Stimulated activated CD8-positive, alpha-beta memory T cell treated with anti-CD3 and anti-CD28 coated beads, Interleukin-4, amount 100 ng/mL, for 4 hours (primary cell): ENCODE data around the gene MSH6.

ENCODE experiments used
- DNase-seq, 2 donors: peaks; one replicate each; pipeline ENCODE4 v3.0.0-alpha.2; 2020; ENCODE audit warnings: low read depth in 2 of 2, low spot score in 1 of 2

MSH6 gene, protein sequence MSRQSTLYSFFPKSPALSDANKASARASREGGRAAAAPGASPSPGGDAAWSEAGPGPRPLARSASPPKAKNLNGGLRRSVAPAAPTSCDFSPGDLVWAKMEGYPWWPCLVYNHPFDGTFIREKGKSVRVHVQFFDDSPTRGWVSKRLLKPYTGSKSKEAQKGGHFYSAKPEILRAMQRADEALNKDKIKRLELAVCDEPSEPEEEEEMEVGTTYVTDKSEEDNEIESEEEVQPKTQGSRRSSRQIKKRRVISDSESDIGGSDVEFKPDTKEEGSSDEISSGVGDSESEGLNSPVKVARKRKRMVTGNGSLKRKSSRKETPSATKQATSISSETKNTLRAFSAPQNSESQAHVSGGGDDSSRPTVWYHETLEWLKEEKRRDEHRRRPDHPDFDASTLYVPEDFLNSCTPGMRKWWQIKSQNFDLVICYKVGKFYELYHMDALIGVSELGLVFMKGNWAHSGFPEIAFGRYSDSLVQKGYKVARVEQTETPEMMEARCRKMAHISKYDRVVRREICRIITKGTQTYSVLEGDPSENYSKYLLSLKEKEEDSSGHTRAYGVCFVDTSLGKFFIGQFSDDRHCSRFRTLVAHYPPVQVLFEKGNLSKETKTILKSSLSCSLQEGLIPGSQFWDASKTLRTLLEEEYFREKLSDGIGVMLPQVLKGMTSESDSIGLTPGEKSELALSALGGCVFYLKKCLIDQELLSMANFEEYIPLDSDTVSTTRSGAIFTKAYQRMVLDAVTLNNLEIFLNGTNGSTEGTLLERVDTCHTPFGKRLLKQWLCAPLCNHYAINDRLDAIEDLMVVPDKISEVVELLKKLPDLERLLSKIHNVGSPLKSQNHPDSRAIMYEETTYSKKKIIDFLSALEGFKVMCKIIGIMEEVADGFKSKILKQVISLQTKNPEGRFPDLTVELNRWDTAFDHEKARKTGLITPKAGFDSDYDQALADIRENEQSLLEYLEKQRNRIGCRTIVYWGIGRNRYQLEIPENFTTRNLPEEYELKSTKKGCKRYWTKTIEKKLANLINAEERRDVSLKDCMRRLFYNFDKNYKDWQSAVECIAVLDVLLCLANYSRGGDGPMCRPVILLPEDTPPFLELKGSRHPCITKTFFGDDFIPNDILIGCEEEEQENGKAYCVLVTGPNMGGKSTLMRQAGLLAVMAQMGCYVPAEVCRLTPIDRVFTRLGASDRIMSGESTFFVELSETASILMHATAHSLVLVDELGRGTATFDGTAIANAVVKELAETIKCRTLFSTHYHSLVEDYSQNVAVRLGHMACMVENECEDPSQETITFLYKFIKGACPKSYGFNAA (N-terminal part only)

GRCh38 chr2:47782671-47783485 is at the start of gene MSH6:
Gene MSH6 (plus strand): TSS chr2:47783145. CDS start chr2:47783234, 89 bp downstream.
- DNase-seq, result peak; percentile 49 to 74

DNA sequence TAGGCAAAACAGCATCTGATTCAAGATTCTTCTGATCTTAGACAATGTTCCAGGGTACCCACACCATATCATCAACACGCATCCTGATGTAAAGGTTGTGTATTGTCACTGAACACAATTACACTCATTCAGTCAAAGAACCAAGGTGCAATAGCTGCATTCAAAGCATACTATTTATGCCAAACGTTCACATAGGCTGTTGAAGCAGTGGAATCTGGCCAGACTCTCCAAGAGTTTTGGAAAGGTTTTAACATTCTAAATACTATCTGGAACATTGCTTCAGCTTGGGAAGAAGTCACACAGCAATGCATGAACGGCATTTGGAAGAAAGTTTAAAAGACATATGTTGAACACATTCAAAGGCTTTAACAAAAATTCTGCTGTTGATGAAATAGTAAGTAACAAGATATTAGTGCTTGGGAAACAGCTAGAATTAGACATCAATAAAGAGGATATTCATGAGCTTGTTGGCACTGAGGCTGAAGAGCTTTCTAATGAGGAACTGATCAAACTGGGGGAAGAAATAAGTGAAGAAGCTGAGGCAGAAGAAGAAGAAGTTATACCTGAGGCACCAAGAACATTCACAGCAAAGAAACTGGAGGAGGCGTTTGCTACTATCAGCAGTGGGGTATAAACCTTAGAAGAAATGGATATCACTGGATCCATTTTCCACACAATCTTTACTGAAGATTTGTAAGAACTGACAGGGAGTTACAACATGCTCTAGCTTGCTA is 47.6 kb upstream of the MSH6 start:
- DNase-seq, result no peak

DNA sequence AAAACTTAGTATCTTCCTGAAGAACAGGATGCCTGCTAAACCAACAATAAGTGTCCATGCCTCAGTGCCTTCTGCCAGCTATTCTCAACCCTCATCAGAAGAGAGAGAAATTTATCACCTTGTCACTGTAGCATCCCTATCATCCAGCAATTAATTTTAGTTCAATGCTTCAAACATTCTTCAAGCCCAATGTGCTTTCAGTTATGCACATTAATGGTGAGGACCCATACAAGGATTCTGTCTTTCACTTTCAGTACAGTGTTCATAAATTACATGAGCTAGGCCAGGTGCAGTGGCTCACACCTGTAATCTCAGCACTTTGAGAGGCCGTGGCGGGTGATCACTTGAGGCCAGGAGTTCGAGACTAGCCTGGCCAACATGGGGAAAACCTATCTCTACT is 47.0 kb upstream of the MSH6 start:
- DNase-seq, result no peak

- no peak for DNase-seq
These were observed 45.6 kb upstream of the MSH6 start for GRCh38 chr2:47737191-47737975.

- no peak for DNase-seq
These were observed 44.6 kb upstream of the MSH6 start for GRCh38 chr2:47738331-47738730.

- no peak for DNase-seq
These were observed 41.8 kb upstream of the MSH6 start for GRCh38 chr2:47741101-47741500.

DNA sequence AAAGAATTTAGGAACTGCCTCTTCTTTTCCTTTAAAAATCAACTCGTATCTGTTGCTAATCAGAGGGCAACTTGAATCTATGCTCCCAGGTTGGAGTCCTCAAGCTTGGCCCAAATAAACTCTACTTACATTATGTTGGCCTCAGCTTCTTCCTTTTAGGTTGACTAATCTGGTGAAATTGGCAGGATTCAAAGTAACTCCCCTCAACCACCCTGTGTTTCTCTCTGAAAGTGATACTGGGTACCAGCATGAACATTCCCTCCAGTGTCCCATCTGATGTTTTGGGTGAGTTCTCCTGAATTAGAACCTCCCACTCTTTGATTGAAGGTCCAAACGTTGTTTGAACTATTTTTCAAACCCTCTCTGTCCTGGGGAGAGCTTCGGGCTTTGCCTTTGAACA is 41.3 kb upstream of the MSH6 start:
- no peak for DNase-seq

GRCh38 chr2:47744074-47744473 is 38.9 kb upstream of the MSH6 start:
- DNase-seq, result no peak

- no peak for DNase-seq
These were observed 35.1 kb upstream of the MSH6 start for GRCh38 chr2:47747878-47748277.

DNA sequence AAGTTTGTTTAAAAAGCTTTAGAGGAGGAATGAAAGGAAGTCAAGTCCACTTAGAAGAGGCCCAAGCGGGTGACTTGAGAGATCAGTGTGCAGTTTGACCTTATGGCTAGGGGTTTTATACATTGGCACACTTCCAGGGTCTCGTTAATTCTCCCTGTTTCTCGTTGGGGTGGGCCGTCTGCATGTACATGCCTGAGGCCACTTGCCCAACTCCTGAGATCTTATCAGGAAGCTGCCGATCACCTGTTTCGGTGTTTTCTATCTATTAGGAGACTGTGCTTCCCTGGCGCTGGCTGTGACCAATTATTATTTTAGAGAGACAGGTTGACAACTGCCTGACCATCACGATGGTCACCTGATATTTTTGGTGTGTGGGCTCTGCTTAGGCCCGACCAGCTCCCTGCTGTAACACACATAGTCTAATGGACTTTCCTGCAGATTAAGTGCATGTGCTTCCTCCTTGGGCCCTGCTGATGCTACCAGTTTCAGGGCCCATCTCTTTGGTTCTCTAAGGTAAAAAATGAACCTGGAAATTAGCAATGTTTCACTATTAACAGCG is 31.0 kb upstream of the MSH6 start:
- DNase-seq, result no peak

- DNase-seq, result no peak
These were observed 15.5 kb upstream of the MSH6 start for GRCh38 chr2:47767497-47767844.

DNA sequence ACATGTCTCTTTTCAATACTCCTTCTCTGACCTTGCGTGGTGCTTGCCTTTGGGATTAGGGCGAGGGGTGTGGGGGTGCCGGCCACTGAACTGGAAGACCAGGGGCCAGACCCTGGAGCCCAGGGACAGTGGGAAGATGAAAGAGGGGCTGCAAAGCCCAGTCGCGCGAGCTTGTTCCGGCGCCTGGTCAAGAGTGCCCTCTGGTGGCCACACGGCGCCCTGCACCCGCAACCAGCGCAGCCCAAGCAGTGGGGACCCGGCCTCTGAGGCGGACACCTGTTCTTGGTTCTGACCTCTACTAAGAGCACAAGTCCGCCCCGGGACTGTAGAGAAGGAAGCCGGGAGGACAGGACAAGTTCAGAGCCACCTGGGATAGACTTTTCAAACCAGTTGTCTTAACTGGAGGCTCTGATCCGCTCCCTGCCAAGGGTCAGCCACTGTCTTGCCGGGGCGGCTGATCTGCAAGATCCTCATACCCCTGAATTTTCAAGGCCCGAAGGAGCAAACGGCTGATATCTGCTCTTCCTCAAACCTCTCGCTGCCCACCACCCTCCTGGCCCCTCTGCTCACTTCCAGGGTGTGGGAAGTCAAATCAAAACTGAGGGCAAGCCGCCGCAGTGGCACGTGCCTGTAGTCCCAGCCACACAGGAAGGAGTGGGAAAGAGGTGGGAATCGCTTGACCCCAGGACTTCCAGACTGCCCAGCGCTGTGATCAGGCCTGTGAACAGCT is 14.9 kb upstream of the MSH6 start:
- peak; percentile 32 to 48 for DNase-seq

GRCh38 chr2:47769318-47769717 is 13.6 kb upstream of the MSH6 start:
- no peak for DNase-seq

DNA sequence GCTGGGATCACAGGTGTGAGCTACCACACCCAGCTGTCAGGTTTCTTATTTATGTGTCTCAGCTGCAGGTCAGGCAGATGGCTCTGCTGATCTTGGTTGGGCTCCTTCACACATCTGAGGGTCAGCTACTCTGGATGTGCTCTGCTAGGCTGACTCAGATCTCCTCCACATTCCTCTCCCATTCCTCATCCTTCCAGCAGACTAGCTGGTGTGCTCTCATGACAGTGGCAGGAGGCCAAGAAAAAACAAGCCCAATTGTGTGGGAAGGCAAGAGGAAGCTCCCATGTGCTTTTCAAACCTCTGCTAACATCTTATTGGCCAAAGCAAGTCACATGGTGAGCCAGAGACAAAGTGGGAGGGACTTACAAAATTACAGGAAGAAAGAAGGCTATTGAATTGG is 11.7 kb upstream of the MSH6 start:
- no peak for DNase-seq

DNA sequence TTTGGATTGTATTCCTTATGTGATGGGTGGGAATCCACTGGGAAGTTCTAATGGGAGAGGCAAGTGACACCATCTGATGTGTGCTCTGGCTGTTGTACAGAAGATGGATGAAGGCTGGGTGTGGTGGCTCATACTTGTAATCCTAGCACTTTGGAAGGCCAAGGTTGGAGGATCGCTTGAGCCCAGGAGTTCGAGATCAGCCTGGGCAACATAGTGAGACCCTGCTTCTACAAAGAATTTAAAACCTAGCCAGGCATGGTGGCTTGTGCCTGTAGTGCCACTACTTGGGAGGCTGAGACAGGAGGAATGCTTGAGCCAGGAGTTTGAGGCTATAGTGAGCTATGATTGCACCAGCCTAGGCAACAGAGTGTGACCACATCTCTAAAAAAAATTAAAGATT is 10.6 kb upstream of the MSH6 start:
- DNase-seq, result no peak

GRCh38 chr2:47774567-47774966 is 8.4 kb upstream of the MSH6 start:
- no peak for DNase-seq

DNA sequence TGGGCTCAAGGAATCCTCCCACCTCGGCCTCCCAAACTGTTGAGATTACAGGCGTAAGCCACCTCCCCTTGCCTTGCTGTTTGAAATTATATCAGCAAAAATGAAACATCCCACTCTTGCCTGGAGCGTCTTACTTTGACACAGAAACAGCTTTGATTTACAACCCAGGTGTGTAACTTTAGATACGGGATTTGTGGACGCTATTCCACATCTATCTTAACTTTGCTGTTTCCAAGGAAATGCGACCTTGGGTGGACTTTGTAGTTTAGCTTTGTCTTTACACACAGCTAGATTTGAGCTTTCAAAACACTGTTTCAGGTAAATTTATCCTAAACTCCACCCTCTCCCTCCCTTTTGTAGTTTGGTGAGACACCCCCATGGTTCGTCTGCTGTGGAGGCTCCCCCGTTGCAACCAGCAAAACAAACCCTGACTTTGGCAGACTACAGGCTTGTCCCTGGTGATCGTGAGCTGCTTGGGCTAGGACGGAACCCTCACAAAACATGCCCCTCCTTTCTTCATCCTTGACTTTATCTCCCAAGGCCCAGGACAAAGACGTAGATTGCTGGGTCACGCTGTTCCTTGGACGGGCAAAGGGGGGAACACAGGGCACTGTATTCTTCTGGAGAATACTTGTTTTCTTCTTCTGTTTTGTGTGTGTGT is 5.5 kb upstream of the MSH6 start:
- DNase-seq, result no peak
